Measurements from ENCODE around the gene ERCC1.
A peak's percentile ranks its signal among the peaks of the same experiment; 100 is the strongest.

The ERCC1 gene

DNA sequence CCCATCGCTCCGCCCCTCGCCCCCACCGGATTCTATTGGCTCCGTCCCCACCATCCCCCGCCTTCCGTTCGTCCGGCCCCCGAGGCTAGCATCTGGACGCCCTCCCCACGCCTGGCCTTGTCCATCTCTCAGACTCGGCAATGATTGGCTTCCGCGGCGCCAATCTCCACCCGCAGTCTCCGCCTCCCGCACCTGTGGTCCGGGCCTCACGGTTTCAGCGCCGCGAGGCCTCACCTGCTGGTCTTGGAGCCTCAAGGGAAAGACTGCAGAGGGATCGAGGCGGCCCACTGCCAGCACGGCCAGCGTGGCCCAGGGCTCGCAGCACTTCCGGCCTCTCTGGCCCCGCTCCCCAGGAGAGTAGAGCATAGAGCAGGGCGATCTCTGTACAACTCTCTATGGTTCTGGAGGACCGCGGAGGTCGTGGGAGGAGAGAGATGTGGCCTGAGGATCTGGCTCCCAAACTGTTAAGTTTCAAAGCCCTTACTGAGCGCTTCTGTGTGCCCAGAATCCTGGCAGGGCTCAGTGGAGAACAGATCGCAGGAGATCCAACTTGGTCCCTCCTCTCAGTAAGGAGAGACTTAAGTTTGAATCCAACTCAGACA, at the start of gene ERCC1:
TSS of gene ERCC1 (minus strand) at position 329 of the 602 bp plus-strand sequence. CDS start 543 bp downstream, outside the sequence.
- Histone ChIP-seq H3K4me3 (ENCODE audit: low read length) (peak within 1 kb of the TSS; percentile 85), H3K9me3 (ENCODE audit: insufficient read depth, low read depth, low read length) (no peaks in the 10 kb centered on the region), H3K9ac (ENCODE audit: low read depth, low read length) (peak within 1 kb of the TSS; percentile 89), H3K4me1 (ENCODE audit: insufficient read depth, low read length) (no peaks in the 10 kb centered on the region; the same call in 1 of the 2 replicates), H3K36me3 (ENCODE audit: insufficient read depth, low read depth, low read length) (peaks cover 6% of the 10 kb centered on the region; the same call in 1 of the 2 replicates), H3K27me3 (ENCODE audit: insufficient read depth, low read length) (peaks cover 5% of the 10 kb centered on the region; the same call in 1 of the 2 replicates), H3K27ac (ENCODE audit: low read length) (peak within 1 kb of the TSS; percentile 70)

DNA sequence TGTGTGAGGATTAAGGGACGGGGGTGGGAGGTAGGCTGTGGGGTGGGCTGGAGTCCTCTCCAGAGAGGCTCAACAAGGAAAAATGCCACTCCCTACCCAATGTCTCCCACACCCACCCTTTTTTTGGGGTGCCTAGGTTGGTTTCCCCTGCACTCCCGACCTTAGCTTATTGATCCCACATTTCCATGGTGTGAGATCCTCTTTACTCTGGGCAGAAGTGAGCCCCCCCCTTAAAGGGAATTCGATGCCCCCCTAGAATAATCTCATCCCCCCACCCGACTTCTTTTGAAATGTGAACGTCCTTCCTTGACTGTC, 49.6 kb upstream of the ERCC1 start:
- Histone ChIP-seq H3K4me1 (ENCODE audit: insufficient read depth, low read length) (no peaks in the 10 kb centered on the region), H3K4me3 (ENCODE audit: low read length) (no peak overlapping the region), H3K36me3 (ENCODE audit: insufficient read depth, low read depth, low read length) (no peaks in the 10 kb centered on the region), H3K27me3 (ENCODE audit: insufficient read depth, low read length) (peaks cover 61% of the 10 kb centered on the region), H3K9me3 (ENCODE audit: insufficient read depth, low read depth, low read length) (no peaks in the 10 kb centered on the region), H3K27ac (ENCODE audit: low read length) (no peak overlapping the region), H3K9ac (ENCODE audit: low read depth, low read length) (no peak overlapping the region)

DNA sequence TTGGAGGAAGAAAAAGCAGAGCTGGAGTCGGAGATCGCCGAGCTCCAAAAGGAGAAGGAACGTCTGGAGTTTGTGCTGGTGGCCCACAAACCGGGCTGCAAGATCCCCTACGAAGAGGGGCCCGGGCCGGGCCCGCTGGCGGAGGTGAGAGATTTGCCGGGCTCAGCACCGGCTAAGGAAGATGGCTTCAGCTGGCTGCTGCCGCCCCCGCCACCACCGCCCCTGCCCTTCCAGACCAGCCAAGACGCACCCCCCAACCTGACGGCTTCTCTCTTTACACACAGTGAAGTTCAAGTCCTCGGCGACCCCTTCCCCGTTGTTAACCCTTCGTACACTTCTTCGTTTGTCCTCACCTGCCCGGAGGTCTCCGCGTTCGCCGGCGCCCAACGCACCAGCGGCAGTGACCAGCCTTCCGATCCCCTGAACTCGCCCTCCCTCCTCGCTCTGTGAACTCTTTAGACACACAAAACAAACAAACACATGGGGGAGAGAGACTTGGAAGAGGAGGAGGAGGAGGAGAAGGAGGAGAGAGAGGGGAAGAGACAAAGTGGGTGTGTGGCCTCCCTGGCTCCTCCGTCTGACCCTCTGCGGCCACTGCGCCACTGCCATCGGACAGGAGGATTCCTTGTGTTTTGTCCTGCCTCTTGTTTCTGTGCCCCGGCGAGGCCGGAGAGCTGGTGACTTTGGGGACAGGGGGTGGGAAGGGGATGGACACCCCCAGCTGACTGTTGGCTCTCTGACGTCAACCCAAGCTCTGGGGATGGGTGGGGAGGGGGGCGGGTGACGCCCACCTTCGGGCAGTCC, 49.0 kb upstream of the ERCC1 start:
- Histone ChIP-seq H3K4me3 (ENCODE audit: low read length) (peak overlapping the region; percentile 65), H3K27ac (ENCODE audit: low read length) (no peak overlapping the region), H3K9ac (ENCODE audit: low read depth, low read length) (peak overlapping the region; percentile 59; the same call in 1 of the 2 replicates), H3K36me3 (ENCODE audit: insufficient read depth, low read depth, low read length) (no peaks in the 10 kb centered on the region), H3K27me3 (ENCODE audit: insufficient read depth, low read length) (peaks cover 67% of the 10 kb centered on the region), H3K9me3 (ENCODE audit: insufficient read depth, low read depth, low read length) (no peaks in the 10 kb centered on the region), H3K4me1 (ENCODE audit: insufficient read depth, low read length) (no peaks in the 10 kb centered on the region)

DNA sequence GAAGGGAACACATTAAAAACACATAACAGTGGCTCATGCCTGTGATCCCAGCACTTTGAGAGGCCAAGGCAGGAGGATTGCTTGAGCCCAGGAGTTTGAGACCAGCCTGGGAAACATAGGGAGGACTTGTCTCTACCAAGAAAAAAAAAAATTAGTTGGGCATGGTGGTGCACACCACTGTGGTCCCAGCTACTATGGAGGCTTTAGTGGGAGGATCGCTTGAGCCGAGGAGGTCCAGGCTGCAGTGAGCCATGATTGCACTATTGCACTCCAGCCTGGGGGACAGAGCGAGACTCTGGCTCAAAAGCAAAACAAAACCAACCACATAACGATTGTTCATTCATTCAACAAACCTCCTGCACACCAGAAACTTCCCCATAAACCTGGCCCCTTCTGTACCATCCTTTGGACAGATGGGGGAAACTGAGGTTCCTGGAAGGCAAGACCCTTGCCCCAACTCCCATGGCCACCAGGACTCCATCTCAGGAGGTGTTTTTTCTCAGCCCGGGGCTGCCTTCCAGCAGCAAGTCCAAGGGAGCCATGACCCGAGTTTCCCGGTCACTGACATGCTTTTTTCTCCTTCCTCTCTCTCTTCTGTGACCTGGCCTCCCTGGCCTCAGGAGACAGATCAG, 48.3 kb upstream of the ERCC1 start:
- Histone ChIP-seq H3K9me3 (ENCODE audit: insufficient read depth, low read depth, low read length) (no peaks in the 10 kb centered on the region), H3K27ac (ENCODE audit: low read length) (no peak overlapping the region), H3K36me3 (ENCODE audit: insufficient read depth, low read depth, low read length) (no peaks in the 10 kb centered on the region), H3K4me1 (ENCODE audit: insufficient read depth, low read length) (no peaks in the 10 kb centered on the region), H3K4me3 (ENCODE audit: low read length) (peak overlapping the region; percentile 65; the same call in 1 of the 2 replicates), H3K27me3 (ENCODE audit: insufficient read depth, low read length) (peaks cover 67% of the 10 kb centered on the region), H3K9ac (ENCODE audit: low read depth, low read length) (peak overlapping the region; percentile 59; the same call in 1 of the 2 replicates)

DNA sequence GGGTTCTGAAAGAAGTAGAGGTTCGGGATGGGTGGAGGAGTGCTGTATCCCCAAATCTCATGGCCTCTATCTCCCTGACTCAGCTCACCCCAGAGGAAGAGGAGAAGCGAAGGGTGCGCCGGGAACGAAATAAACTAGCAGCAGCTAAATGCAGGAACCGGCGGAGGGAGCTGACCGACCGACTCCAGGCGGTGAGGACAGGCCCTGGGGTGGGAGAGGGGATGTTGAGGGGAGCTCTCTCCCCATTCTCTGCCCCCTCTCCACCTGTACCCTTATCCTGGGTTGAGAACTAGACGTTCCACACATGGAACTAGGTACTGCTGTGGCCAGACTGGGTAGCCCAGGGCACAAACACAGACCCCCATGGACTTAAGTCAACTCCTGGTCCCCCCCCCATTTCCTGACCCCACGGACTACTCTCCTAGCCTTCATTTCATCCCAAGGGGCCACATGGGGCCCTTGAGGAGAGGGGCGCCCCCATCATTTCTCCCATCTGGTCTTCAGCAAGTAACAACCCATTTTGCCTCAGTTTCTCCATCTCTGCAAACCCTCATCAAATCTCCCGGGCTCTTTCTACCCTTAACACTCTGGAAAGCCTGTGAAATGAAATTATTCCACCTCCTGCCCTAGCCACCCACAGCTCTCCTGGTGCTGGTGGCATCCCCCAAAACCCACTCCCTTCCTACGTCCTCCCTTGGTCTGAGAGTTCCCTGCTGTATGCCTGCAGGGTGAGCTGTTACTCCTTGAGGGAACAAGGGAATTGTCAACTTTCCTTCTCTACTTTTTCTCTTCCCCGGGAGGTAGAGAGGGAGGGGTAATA, 47.6 kb upstream of the ERCC1 start:
- no peak overlapping the region for H3K4me3 ChIP-seq (ENCODE audit: low read length)
- no peaks in the 10 kb centered on the region for H3K9me3 ChIP-seq (ENCODE audit: insufficient read depth, low read depth, low read length)
- H3K36me3 ChIP-seq (ENCODE audit: insufficient read depth, low read depth, low read length): no peaks in the 10 kb centered on the region
- H3K4me1 ChIP-seq (ENCODE audit: insufficient read depth, low read length): no peaks in the 10 kb centered on the region
- H3K27me3 ChIP-seq (ENCODE audit: insufficient read depth, low read length): peaks cover 71% of the 10 kb centered on the region
- no peak overlapping the region for H3K27ac ChIP-seq (ENCODE audit: low read length)
- no peak overlapping the region for H3K9ac ChIP-seq (ENCODE audit: low read depth, low read length)

DNA sequence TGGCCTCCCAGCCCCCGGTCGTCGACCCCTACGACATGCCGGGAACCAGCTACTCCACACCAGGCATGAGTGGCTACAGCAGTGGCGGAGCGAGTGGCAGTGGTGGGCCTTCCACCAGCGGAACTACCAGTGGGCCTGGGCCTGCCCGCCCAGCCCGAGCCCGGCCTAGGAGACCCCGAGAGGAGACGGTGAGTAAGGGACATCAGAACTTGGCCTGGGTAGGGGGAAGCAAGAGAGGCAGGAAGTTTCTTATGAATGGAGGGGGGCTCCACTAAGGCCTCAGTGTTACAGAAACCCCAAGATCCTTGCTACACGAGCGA, 47.0 kb upstream of the ERCC1 start:
- no peak overlapping the region for H3K4me3 ChIP-seq (ENCODE audit: low read length)
- no peak overlapping the region for H3K9ac ChIP-seq (ENCODE audit: low read depth, low read length)
- peaks cover 65% of the 10 kb centered on the region for H3K27me3 ChIP-seq (ENCODE audit: insufficient read depth, low read length)
- no peaks in the 10 kb centered on the region for H3K9me3 ChIP-seq (ENCODE audit: insufficient read depth, low read depth, low read length)
- H3K27ac ChIP-seq (ENCODE audit: low read length): no peak overlapping the region
- H3K36me3 ChIP-seq (ENCODE audit: insufficient read depth, low read depth, low read length): no peaks in the 10 kb centered on the region
- no peaks in the 10 kb centered on the region for H3K4me1 ChIP-seq (ENCODE audit: insufficient read depth, low read length)

DNA sequence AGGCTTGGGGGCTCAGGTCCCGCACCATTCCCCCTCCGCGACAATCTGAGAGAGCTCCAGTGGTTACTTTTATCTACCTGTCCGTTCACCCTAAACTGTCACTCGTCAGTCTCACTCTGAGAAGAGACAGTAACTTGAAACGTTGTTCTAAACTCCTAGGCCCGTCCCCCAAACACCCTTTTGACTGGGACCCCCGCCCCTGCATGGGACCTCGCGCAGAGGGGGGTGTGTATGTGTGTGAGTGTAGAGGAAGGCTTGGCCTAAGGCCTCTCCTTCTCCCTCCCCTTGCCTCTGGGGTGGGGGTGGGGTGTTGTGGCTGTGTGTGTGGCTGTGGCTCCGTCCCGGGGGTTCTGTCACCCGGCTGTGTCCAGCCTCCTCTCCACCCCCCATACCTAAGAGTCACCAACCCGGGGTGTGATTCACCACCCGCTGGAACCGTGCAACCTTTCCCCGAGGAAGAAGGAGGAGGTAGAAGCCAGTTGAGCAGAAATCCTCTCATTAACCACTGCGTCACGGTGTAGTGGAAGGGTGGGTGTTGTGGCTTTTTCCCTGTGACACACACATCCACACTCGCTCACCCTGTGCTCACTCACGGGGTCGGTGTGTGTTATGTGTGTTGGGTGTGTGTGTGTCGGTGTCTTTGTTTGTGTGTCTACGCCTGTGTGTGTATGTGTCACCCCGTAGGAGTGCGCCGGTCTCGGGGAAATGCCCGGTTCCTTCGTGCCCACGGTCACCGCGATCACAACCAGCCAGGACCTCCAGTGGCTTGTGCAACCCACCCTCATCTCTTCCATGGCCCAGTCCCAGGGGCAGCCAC, 46.4 kb upstream of the ERCC1 start:
- Histone ChIP-seq H3K4me3 (ENCODE audit: low read length) (peak overlapping the region; percentile 97; the same call in 1 of the 2 replicates), H3K9me3 (ENCODE audit: insufficient read depth, low read depth, low read length) (no peaks in the 10 kb centered on the region), H3K27me3 (ENCODE audit: insufficient read depth, low read length) (peaks cover 63% of the 10 kb centered on the region), H3K27ac (ENCODE audit: low read length) (no peak overlapping the region), H3K4me1 (ENCODE audit: insufficient read depth, low read length) (no peaks in the 10 kb centered on the region), H3K9ac (ENCODE audit: low read depth, low read length) (no peak overlapping the region), H3K36me3 (ENCODE audit: insufficient read depth, low read depth, low read length) (no peaks in the 10 kb centered on the region)

DNA sequence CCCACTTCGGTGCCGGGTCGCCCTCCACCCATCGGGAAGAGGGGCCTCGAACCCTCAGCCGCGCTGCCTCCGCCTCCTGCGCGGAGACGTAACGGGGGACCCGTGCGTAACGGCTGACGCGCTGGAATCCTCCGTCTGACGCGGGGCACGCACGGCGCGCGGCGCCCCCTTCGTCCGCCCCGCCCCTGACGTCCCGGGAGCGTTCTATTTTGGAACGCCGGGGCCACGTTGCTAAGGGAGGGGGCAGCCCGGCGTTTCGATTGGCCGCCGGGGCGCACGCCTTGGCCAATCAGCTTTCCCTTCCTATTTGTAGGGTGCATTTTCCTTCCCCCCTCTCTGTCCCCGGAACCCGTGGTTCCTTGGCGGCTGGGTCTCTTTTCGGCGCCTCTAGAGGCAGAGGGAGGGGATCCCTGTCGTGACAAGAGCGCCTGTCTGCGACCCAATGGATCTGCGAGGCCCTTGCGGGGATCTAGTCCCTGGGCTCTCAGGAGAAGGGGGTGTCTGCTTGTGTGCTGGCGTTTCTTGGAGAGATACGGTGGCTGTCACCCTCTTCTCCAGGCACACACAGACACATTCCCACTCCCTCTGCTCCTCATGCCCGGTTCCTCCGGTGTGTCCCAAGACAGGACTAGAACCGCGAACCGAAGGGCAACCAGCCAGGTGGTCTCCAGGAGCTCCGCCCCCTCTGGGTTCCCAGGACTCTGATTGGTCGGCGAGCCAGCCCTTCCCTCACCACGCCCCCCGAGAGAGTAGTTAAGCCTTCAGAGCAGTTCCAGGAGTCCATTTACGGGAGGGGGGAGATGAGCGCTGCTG, 45.6 kb upstream of the ERCC1 start:
- no peaks in the 10 kb centered on the region for H3K4me1 ChIP-seq (ENCODE audit: insufficient read depth, low read length)
- H3K27me3 ChIP-seq (ENCODE audit: insufficient read depth, low read length): peaks cover 61% of the 10 kb centered on the region
- peak overlapping the region; percentile 79 for H3K27ac ChIP-seq (ENCODE audit: low read length)

DNA sequence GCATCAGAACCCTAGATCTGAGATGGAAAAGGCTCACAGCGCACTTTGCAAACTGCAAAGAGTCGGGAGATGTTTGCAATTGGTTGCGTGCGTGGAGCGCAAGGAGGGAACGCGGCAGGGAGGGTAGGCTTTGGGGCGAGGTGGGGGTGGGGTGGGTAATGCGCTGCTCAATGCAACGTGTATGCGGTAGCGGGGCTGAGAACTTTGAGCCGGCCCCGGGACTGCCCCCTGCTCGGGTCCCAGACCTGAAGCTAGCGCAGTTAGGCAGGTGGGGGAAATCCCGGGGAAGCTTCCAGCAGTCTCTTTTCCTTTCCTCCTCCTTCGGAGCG, 45.0 kb upstream of the ERCC1 start:
- Histone ChIP-seq H3K9me3 (ENCODE audit: insufficient read depth, low read depth, low read length) (no peaks in the 10 kb centered on the region), H3K4me1 (ENCODE audit: insufficient read depth, low read length) (no peaks in the 10 kb centered on the region), H3K9ac (ENCODE audit: low read depth, low read length) (peak overlapping the region; percentile 64; the same call in 1 of the 2 replicates), H3K27me3 (ENCODE audit: insufficient read depth, low read length) (peaks cover 56% of the 10 kb centered on the region), H3K36me3 (ENCODE audit: insufficient read depth, low read depth, low read length) (no peaks in the 10 kb centered on the region), H3K27ac (ENCODE audit: low read length) (no peak overlapping the region), H3K4me3 (ENCODE audit: low read length) (peak overlapping the region; percentile 97)

More for the DNA sequence above, 45.6 kb upstream of the ERCC1 start:
- Histone ChIP-seq H3K36me3 (ENCODE audit: insufficient read depth, low read depth, low read length) (no peaks in the 10 kb centered on the region), H3K4me3 (ENCODE audit: low read length) (peak overlapping the region; percentile 97), H3K9ac (ENCODE audit: low read depth, low read length) (peak overlapping the region; percentile 85; the same call in 1 of the 2 replicates), H3K9me3 (ENCODE audit: insufficient read depth, low read depth, low read length) (no peaks in the 10 kb centered on the region)

DNA sequence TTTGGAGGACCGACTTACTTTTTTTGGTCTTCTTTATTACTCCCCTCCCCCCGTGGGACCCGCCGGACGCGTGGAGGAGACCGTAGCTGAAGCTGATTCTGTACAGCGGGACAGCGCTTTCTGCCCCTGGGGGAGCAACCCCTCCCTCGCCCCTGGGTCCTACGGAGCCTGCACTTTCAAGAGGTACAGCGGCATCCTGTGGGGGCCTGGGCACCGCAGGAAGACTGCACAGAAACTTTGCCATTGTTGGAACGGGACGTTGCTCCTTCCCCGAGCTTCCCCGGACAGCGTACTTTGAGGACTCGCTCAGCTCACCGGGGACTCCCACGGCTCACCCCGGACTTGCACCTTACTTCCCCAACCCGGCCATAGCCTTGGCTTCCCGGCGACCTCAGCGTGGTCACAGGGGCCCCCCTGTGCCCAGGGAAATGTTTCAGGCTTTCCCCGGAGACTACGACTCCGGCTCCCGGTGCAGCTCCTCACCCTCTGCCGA, 44.5 kb upstream of the ERCC1 start:
- Histone ChIP-seq H3K36me3 (ENCODE audit: insufficient read depth, low read depth, low read length) (no peaks in the 10 kb centered on the region), H3K27ac (ENCODE audit: low read length) (no peak overlapping the region), H3K27me3 (ENCODE audit: insufficient read depth, low read length) (peaks cover 51% of the 10 kb centered on the region), H3K9ac (ENCODE audit: low read depth, low read length) (peak overlapping the region; percentile 64; the same call in 1 of the 2 replicates), H3K4me3 (ENCODE audit: low read length) (peak overlapping the region; percentile 97), H3K4me1 (ENCODE audit: insufficient read depth, low read length) (no peaks in the 10 kb centered on the region), H3K9me3 (ENCODE audit: insufficient read depth, low read depth, low read length) (no peaks in the 10 kb centered on the region)

Measured in iPS-20b (cell line).